ENCODE results near the gene ST6GALNAC4.

The ST6GALNAC4 gene

DNA sequence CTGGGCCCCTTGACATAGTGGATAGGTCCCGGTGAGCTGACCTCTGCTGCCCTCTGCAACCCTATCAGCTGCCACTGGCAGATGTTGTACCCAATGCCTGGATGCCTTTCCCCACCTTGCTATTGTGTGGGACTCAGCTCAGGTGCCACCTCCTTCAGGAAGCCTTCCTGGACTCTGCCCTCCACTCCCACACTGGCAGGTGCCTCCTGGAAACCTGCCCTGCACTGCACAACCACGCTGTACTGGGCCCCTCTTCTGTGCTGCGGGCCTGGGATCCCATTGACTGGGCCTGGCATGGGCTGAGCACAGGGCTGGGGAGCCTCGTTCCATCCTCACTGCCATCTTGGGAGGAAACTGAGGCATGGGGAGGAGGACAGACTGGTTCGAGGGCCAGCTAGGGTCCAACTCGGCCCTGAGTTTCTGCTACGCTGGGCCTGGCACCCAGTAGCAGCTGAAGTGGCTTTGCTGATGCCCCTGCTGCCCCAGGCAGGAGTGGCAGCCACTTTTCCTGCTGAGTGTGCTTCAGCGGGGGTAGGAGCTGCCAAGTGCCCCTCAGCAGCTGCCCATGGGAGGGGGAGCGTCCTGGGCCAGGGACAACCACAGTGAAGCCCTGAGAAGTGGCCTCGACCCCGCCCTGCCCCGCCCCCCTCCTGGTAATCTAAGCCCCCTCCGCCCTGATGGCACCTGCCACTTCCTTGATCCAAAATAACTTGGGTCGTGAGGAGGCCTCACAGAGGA, 40.6 kb downstream of the ST6GALNAC4 start:
- TF ChIP-seq, protein P1, sequence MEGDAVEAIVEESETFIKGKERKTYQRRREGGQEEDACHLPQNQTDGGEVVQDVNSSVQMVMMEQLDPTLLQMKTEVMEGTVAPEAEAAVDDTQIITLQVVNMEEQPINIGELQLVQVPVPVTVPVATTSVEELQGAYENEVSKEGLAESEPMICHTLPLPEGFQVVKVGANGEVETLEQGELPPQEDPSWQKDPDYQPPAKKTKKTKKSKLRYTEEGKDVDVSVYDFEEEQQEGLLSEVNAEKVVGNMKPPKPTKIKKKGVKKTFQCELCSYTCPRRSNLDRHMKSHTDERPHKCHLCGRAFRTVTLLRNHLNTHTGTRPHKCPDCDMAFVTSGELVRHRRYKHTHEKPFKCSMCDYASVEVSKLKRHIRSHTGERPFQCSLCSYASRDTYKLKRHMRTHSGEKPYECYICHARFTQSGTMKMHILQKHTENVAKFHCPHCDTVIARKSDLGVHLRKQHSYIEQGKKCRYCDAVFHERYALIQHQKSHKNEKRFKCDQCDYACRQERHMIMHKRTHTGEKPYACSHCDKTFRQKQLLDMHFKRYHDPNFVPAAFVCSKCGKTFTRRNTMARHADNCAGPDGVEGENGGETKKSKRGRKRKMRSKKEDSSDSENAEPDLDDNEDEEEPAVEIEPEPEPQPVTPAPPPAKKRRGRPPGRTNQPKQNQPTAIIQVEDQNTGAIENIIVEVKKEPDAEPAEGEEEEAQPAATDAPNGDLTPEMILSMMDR (IDR thresholded peaks at IDR 0.05; ENCODE audit: low read depth, low read length, missing control alignments), result no peak
- no peak for DNase-seq (ENCODE audit: extremely low read depth, low read depth)
- no peak overlapping the region for H3K4me3 ChIP-seq (replicated peaks; ENCODE audit: low read depth, low read length)

DNA sequence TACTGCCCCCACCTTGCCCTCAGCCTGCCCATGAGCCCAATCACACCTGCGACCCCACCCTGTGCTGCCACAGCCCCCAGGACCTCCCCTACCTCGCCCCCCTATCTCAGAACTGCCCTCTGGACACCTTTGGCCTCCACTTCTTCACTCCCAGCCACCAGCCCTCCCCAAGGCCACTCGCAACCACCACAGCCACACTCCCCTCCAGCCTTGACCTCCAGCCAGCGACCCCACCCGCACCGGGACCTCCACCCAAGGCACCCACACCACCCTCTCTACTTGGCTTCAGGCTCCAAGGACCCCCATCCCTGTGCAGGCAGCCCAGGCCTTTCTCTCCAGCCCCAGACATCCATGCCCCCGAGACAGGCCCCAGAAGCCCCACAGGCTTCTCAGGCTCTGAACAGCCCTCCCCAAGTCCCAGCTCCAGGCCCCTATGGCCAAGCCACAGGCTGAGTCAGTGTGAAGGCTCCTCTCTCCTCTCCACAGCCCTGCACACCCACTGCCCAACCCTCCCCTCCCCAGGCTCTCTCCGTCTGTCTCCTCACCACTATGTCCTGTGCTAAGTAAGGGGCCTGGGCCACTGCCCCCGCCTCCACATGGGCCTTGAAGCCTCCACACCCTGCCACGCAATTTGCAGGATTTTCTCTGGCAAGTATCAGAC, 41.4 kb downstream of the ST6GALNAC4 start:
- no peak for DNase-seq (ENCODE audit: extremely low read depth, low read depth)
- no peak overlapping the region for H3K4me3 ChIP-seq (replicated peaks; ENCODE audit: low read depth, low read length)

DNA sequence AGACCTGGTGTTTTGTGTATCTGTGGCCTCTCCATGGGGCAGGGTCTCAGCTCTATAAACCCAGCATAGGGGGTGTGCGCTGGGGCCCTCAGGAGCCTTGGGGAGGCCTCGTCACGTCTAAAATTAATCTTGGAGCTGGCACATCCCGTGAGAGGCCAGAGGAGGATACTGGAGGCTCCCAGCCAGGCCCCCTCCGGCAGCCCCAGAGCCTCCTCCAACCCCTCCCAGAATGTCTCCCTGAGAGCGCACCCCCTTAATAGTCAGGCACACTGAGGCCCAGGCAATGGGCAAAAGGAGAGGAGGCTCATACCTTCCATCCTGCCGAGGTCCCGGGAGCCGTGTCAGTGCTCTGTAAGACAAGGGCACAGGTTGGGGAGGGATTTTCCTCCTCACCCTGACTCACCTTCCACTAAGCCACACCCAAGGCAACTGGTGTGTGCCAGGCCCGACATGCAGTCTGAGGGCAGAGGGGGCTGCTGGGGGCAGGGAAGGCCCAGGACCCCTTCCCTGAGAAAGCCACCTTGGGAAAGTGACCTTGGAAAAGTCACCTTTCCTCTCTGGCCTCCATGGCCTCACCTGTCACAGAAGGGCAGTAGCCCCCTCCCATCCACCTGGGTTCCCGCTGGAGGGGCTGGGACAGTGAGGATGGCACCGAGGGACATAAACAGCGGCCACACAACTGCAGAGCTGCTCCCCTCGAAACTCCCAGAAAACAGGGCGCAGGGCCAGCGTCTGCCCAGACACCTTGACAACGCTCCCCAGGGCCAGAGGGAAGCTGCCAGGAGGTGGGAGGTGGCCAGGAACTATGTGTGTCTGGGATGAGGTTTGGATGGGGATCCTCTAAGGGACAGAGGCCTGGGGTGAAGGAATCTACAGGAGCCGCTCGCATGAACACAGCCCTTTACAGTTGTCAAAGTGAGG, 42.3 kb downstream of the ST6GALNAC4 start:
- TF ChIP-seq, protein P1 (IDR thresholded peaks at IDR 0.05; ENCODE audit: low read depth, low read length, missing control alignments), result no peak
- no peak overlapping the region for H3K4me3 ChIP-seq (replicated peaks; ENCODE audit: low read depth, low read length)
- DNase-seq (ENCODE audit: extremely low read depth, low read depth), result no peak

More for the DNA sequence above, 41.4 kb downstream of the ST6GALNAC4 start:
- TF ChIP-seq, protein P1 (IDR thresholded peaks at IDR 0.05; ENCODE audit: low read depth, low read length, missing control alignments), result no peak

DNA sequence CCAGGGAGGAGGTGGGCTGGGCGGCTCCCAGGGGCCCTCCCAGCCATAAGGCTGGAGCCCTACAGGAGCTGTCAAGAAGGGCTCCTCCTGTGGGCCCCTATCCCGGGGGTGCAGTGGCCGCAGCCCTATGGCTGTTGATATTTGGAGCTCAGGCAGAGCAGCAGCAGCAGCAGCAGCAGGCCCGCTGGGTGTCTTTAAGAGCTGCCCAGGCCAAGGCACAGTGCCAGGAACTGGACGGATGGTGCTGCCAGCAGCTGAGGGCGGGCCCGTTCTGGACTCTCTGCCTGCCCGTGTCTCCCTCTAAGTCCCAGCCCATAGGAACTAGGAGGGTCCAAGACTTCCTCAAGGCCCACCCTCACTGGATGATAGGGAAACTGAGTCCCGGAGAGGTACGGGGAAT, 43.0 kb downstream of the ST6GALNAC4 start:
- H3K4me3 ChIP-seq (replicated peaks; ENCODE audit: low read depth, low read length), result no peak overlapping the region
- TF ChIP-seq, protein P1 (IDR thresholded peaks at IDR 0.05; ENCODE audit: low read depth, low read length, missing control alignments), result no peak
- no peak for DNase-seq (ENCODE audit: extremely low read depth, low read depth)

DNA sequence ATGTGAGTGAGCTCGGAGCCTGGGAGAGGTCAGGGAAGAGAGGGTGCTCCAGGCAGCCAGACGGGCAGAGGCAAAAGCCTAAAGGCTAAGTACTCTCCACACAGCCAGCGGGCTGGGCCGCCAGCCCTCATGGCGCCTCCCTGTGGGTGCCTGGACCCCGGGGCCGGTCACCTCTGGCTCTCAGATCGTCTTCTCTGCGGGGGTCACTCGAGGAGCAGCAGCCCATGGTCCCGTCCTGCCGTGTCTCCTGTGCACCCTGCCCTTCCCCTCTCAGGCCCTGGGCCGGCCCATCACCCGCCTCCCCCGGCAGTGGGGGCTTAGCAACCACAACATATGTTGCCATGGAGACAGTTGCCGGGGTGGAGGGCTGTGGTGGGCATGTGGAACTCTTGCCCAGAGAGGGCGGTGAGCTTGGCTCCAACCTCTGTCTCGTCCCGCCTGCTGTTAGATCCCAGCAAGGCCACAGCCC, 43.6 kb downstream of the ST6GALNAC4 start:
- H3K4me3 ChIP-seq (replicated peaks; ENCODE audit: low read depth, low read length), result no peak overlapping the region
- TF ChIP-seq, protein P1 (IDR thresholded peaks at IDR 0.05; ENCODE audit: low read depth, low read length, missing control alignments), result no peak

DNA sequence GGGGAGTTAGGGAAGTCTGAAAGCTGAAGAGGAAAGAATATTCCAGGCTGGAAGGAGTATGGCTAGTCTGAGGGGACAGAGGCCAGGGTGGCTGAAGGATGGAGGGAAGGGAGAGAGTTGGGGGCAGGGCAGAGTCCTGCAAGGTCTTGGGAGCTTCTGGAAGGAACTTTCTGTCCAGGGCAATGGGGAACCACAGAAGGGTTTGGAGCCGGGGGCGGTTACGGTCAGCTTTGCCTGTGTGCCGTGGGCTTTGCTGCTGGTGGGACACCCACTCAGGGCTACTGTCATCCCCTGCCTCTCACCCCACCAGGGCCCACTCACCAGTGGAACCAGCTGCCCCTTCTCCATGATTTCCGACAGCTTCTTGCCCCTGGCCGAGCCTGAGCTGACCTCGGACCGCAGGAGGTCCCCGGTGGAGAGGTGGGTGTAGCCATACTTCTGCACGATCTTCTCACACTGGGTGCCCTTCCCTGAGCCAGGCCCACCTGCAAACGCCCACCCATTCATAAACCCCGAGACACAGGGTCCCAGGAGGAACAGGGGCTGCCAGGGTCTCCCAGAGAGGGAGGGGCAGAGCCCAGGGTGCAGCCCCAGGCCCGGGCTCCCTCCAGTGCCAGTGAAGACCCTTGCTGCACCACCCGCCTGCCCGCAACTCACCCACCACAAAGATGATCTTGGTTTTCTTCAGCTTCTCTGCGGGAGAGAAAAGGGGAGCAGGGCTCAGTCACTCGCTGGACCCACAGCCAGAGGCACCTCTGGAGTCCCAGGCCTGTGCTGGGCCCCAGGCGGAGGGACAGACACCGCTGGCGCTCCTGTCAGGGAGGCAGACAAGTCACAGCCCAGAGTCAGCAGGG, 44.2 kb downstream of the ST6GALNAC4 start:
- TF ChIP-seq, protein P1 (IDR thresholded peaks at IDR 0.05; ENCODE audit: low read depth, low read length, missing control alignments), result no peak

More for the DNA sequence above, 43.6 kb downstream of the ST6GALNAC4 start:
- no peak for DNase-seq (ENCODE audit: extremely low read depth, low read depth)

More for the DNA sequence above, 44.2 kb downstream of the ST6GALNAC4 start:
- DNase-seq (ENCODE audit: extremely low read depth, low read depth), result no peak
- H3K4me3 ChIP-seq (replicated peaks; ENCODE audit: low read depth, low read length), result no peak overlapping the region

Measured in HFF-Myc (cell line).